CD4-positive, alpha-beta T cell (primary cell): ENCODE data around the gene VGLL4. TPM values are rescaled to one million over a fixed set of nuclear protein-coding genes. Genes with fewer than 3 reads are reported as not detected.
"Not testable (repeated sequence)": the region's sequence is repeated elsewhere in the genome, so short reads cannot be mapped to it uniquely, and the experiment has no call there.

Experiments used
- ATAC-seq: fragments of 200-7000 bp; cut with Tn5 transposase; one replicate; pipeline ENCODE4 v1.10.0; 2022; ENCODE audit warnings: mild to moderate bottlenecking; ENCODE audit not compliant: poor library complexity
- CTCF ChIA-PET: fragments of 350-600 bp; sonication (Branson Sonifier 250); formaldehyde crosslinking; loops from one replicate; lab custom pipeline; 2021; ENCODE audit warnings: antibody characterized with exemption, inconsistent platforms; lab: Charles Lee
- POLR2A ChIA-PET: fragments of 350-600 bp; sonication (Branson Sonifier 250); formaldehyde crosslinking; loops from one replicate; lab custom pipeline; 2021; ENCODE audit warnings: antibody characterized with exemption, inconsistent platforms; lab: Charles Lee
- DNase-seq, 14 experiments: peaks; one replicate each; pipeline ENCODE4 v3.0.0-alpha.2; 2013 to 2020; ENCODE audit warnings: mixed read lengths in 2 of 14
- H3K27ac ChIP-seq, 2 donors: one replicate each; pipeline versions ENCODE4 v1.5.1 to v1.7.0; 2013; ENCODE audit warnings: low read length in 2 of 2, low read depth in 1 of 2, mild to moderate bottlenecking in 1 of 2
- H3K27me3 ChIP-seq, 2 experiments: 1 replicate in 1 of 2; 2 replicates in 1 of 2; pipeline versions ENCODE4 v1.6.1 to v1.7.0; 2013; ENCODE audit warnings: low read length in 2 of 2, control low read depth in 1 of 2, mild to moderate bottlenecking in 1 of 2, moderate library complexity in 1 of 2; ENCODE audit not compliant: insufficient read depth in 2 of 2, control insufficient read depth in 1 of 2
- H3K36me3 ChIP-seq: one replicate; pipeline ENCODE4 v1.6.1; 2013; ENCODE audit warnings: low read length, control low read depth; ENCODE audit not compliant: insufficient read depth
- H3K4me1 ChIP-seq: one replicate; pipeline ENCODE4 v1.6.1; 2013; ENCODE audit warnings: low read length, control low read depth; ENCODE audit not compliant: insufficient read depth
- H3K4me3 ChIP-seq: one replicate; pipeline ENCODE4 v1.5.1; 2013; ENCODE audit warnings: mild to moderate bottlenecking, low read length, moderate library complexity
- H3K9me3 ChIP-seq, 2 experiments: 1 replicate in 1 of 2; 2 replicates in 1 of 2; pipeline versions ENCODE4 v1.6.1 to v1.7.0; 2013; ENCODE audit warnings: low read length in 2 of 2, mild to moderate bottlenecking in 2 of 2, control low read depth in 1 of 2, moderate library complexity in 1 of 2; ENCODE audit not compliant: control insufficient read depth in 1 of 2, insufficient read depth in 1 of 2
- H3K27ac Mint-ChIP-seq: one replicate; pipeline ENCODE4 v1.8.0; 2020; ENCODE audit warnings: mixed read lengths
- H3K27me3 Mint-ChIP-seq: one replicate; pipeline ENCODE4 v1.8.0; 2021; ENCODE audit warnings: mixed read lengths
- H3K36me3 Mint-ChIP-seq: one replicate; pipeline ENCODE4 v1.8.0; 2021; ENCODE audit warnings: low read depth, mixed read lengths
- H3K4me1 Mint-ChIP-seq: one replicate; pipeline ENCODE4 v1.8.0; 2021; ENCODE audit warnings: low read depth, mixed read lengths
- H3K4me3 Mint-ChIP-seq: one replicate; pipeline ENCODE4 v1.8.0; 2020; ENCODE audit warnings: mild to moderate bottlenecking, mixed read lengths
- H3K9me3 Mint-ChIP-seq: one replicate; pipeline ENCODE4 v1.8.0; 2020; ENCODE audit warnings: mixed read lengths
- CTCF ChIP-seq: fragments of 200-600 bp; IDR thresholded peaks from one replicate; pipeline ENCODE4 v1.8.0; 2022; ENCODE audit warnings: antibody characterized with exemption, mild to moderate bottlenecking
- intact Hi-C, 2 experiments: fragments of 100-400 bp; cut with DNase I in 1 of 2; cut with micrococcal nuclease in 1 of 2; formaldehyde crosslinking; loops; one replicate each; pipeline versions ENCODE4 v1.15.1 to v1.9.0; 2023 to 2025; cut with DNase I, micrococcal nuclease
- total RNA-seq, 174 experiments: library from RNA in 2 of 174; stranded (reverse) in 2 of 174; gene quantifications; one replicate each; pipeline ENCODE4 v1.2.3 and lab custom pipeline; 2021 to 2026

VGLL4 gene
- total RNA-seq, 2 experiments from 2014 or later, result 10.5 to 11.3 TPM

DNA sequence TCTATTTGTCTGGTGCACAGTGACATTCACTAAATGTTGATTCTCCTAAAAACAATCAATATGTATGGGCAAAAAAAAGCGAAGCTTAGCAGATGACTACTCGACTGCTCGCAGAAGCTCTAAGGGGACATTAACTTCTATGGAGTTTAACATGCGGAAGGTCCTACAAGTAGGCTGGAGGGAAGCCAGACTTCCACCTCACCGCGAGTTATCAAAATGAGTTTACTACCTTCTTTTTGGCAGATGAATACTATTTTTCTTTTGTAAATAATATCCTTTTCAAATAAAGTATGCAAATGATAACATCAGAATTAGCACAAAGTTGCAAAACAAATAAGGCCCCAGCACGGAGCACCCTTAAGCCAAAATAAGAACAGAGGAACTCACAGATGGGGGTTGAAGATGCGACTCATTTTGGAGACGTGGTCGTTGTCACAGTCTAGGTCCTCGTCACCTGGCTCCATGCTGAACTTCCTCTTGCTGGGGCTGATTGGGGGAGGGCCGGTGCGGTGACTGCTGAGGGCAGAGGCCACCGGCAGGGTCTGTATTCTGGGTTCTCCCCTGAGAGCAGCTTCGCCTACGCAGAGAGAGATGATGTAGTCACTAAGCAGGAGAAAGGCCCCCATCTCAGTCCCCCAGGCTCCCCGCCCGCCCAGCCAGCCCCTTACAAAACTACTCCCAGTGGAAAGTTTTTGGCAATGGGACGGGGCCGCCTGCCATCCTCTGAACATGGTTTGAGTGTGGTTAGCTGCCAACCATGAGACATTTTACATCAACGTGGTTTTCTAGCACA is 42.1 kb downstream of the VGLL4 start:
- Mint-ChIP-seq H3K4me3 (no peak overlapping the region), H3K4me1 (peaks cover 33% of the 10 kb centered on the region), H3K9me3 (peaks cover 3% of the 10 kb centered on the region), H3K27ac (peak overlapping the region; percentile 62), H3K27me3 (no peaks in the 10 kb centered on the region), H3K36me3 (peaks cover 56% of the 10 kb centered on the region)
- no peaks in the 10 kb centered on the region for H3K27me3 ChIP-seq
- H3K36me3 ChIP-seq, result peaks cover 29% of the 10 kb centered on the region
- intact Hi-C loops, result no loop called here
- ChIA-PET POLR2A (interaction anchor here (0.6 kb wide), 1 partner anchor 148 kb away, joined by 3 read pairs; no protein-coding TSS in a partner anchor), CTCF (no interaction called here)
- no peak overlapping the region for H3K4me3 ChIP-seq
- ATAC-seq (peak; percentile 29), DNase-seq (no peak)
- no peak for TF ChIP-seq CTCF
- H3K4me1 ChIP-seq, result no peaks in the 10 kb centered on the region
- no peaks in the 10 kb centered on the region for H3K9me3 ChIP-seq
- no peak overlapping the region for H3K27ac ChIP-seq

DNA sequence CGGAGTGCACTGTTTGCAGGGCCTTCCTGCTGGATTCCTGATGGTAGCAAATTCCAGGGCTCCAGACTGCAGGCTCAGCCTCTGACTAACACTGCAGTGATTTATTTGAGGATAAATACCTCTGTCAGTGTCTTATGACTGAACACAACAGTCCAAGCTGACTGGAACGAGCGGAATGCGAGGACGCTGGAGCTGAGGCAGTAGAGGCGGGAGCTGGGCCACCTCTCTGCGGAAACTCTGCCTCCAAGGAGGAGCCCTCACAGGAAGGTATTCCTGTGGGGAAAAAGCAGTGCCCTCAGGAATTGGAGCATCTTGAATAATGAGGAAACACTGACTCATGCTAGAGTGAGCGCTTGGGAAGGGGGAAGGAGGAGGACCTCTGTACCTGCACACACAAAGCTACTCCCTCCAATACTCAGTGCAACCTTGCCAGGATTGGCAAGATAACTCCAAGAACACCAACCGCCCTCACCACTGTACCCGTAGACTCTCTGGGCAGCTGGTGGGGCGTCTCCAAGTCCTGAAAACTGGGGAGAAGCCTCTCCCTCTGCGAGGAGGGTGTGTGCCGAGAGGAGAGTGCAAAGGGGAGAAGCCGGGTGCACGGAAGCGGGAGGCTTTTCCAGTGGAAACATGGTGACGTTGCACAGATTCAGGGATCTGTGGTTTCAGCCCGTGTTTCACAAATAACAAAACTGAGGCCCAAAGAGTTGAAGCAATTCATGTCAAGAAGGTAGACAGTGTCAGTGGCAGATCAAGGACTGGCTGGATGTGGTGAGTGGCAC is 43.0 kb downstream of the VGLL4 start:
- Mint-ChIP-seq H3K36me3 (peaks cover 64% of the 10 kb centered on the region), H3K27me3 (no peaks in the 10 kb centered on the region), H3K4me3 (no peak overlapping the region), H3K27ac (peak overlapping the region; percentile 62), H3K9me3 (peaks cover 3% of the 10 kb centered on the region), H3K4me1 (peaks cover 24% of the 10 kb centered on the region)
- no peak for TF ChIP-seq CTCF
- Histone ChIP-seq H3K4me3 (no peak overlapping the region), H3K36me3 (peaks cover 25% of the 10 kb centered on the region), H3K9me3 (no peaks in the 10 kb centered on the region), H3K4me1 (no peaks in the 10 kb centered on the region), H3K27ac (no peak overlapping the region), H3K27me3 (no peaks in the 10 kb centered on the region)
- ATAC-seq (no peak), DNase-seq (no peak)
- intact Hi-C loops, result no loop called here
- POLR2A ChIA-PET, result no interaction called here
- CTCF ChIA-PET, result no interaction called here

DNA sequence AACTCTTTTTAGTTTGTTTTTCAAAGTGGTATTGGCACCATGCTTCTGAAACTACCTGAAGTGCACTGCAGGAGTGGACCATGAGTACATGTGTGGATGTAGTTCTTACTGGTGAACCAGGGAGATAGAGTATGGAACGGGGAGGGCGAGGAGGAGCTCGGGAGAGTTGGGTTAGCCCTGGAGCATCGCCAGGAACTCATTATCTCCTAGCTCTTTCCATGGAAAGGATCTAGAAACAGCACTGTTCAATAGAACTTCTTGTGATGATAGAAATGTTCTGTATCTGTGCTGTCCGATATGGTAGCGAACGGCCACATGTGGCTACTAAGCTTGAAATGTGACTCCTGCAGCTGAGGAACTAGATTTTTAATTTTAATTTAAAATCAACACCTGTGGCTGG is 47.3 kb downstream of the VGLL4 start:
- CTCF ChIA-PET, result no interaction called here

GRCh38 chr3:11595024-11595423 is 48.7 kb downstream of the VGLL4 start:
- DNase-seq, CTCF ChIA-PET, H3K4me3 Mint-ChIP-seq, H3K27ac Mint-ChIP-seq, H3K4me3 ChIP-seq, H3K27me3 ChIP-seq, ATAC-seq, H3K27ac ChIP-seq, H3K9me3 Mint-ChIP-seq, POLR2A ChIA-PET, H3K9me3 ChIP-seq, H3K27me3 Mint-ChIP-seq, intact Hi-C loops, H3K4me1 ChIP-seq: not testable (repeated sequence)
- H3K36me3 Mint-ChIP-seq, result peaks cover 88% of the 10 kb centered on the region
- peaks cover 14% of the 10 kb centered on the region for H3K36me3 ChIP-seq
- peaks cover 55% of the 10 kb centered on the region for H3K4me1 Mint-ChIP-seq

More for the DNA sequence above, 47.3 kb downstream of the VGLL4 start:
- H3K4me3 Mint-ChIP-seq, result no peak overlapping the region
- TF ChIP-seq CTCF, result no peak
- no peak overlapping the region for H3K27ac ChIP-seq
- H3K27ac Mint-ChIP-seq, result peak overlapping the region; percentile 36
- no peak overlapping the region for H3K4me3 ChIP-seq
- H3K4me1 Mint-ChIP-seq, result peaks cover 46% of the 10 kb centered on the region
- POLR2A ChIA-PET, result no interaction called here
- intact Hi-C loops, result no loop called here
- DNase-seq (no peak), ATAC-seq (no peak)
- H3K27me3 Mint-ChIP-seq, result no peaks in the 10 kb centered on the region
- H3K27me3 ChIP-seq, result no peaks in the 10 kb centered on the region
- H3K36me3 ChIP-seq, result peaks cover 28% of the 10 kb centered on the region
- H3K4me1 ChIP-seq, result no peaks in the 10 kb centered on the region
- no peaks in the 10 kb centered on the region for H3K9me3 ChIP-seq
- H3K36me3 Mint-ChIP-seq, result peaks cover 88% of the 10 kb centered on the region
- H3K9me3 Mint-ChIP-seq, result peaks cover 3% of the 10 kb centered on the region
